ENCODE measurements around the gene DUSP23. TPM values are rescaled to one million over a fixed set of nuclear protein-coding genes. Genes with fewer than 3 reads are reported as not detected.

Gene DUSP23
- polyA plus RNA-seq, 1 donor from 2014 or later: 5.4 TPM

GRCh38 chr1:159831412-159832141, 50.8 kb downstream of the DUSP23 start:
- H3K4me3 ChIP-seq (ENCODE audit: low read length): peak overlapping the region; percentile 52
- TF ChIP-seq, protein P1, sequence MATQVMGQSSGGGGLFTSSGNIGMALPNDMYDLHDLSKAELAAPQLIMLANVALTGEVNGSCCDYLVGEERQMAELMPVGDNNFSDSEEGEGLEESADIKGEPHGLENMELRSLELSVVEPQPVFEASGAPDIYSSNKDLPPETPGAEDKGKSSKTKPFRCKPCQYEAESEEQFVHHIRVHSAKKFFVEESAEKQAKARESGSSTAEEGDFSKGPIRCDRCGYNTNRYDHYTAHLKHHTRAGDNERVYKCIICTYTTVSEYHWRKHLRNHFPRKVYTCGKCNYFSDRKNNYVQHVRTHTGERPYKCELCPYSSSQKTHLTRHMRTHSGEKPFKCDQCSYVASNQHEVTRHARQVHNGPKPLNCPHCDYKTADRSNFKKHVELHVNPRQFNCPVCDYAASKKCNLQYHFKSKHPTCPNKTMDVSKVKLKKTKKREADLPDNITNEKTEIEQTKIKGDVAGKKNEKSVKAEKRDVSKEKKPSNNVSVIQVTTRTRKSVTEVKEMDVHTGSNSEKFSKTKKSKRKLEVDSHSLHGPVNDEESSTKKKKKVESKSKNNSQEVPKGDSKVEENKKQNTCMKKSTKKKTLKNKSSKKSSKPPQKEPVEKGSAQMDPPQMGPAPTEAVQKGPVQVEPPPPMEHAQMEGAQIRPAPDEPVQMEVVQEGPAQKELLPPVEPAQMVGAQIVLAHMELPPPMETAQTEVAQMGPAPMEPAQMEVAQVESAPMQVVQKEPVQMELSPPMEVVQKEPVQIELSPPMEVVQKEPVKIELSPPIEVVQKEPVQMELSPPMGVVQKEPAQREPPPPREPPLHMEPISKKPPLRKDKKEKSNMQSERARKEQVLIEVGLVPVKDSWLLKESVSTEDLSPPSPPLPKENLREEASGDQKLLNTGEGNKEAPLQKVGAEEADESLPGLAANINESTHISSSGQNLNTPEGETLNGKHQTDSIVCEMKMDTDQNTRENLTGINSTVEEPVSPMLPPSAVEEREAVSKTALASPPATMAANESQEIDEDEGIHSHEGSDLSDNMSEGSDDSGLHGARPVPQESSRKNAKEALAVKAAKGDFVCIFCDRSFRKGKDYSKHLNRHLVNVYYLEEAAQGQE (IDR thresholded peaks at IDR 0.05; ENCODE audit: borderline replicate concordance): peak; percentile 57
- no peak for TF ChIP-seq EZH2 (IDR thresholded peaks at IDR 0.05; ENCODE audit: borderline replicate concordance, insufficient read depth, low read length, poor library complexity, severe bottlenecking)
- TF ChIP-seq MXI1 (conservative IDR thresholded peaks at IDR 0.05; ENCODE audit: poor library complexity, severe bottlenecking): no peak
- no peak for TF ChIP-seq RAD21 (conservative IDR thresholded peaks at IDR 0.05)
- TF ChIP-seq EP300 (conservative IDR thresholded peaks at IDR 0.05; ENCODE audit: poor library complexity, severe bottlenecking): peak; percentile 31
- TF ChIP-seq TAF1 (IDR thresholded peaks at IDR 0.05; ENCODE audit: low read depth): no peak
- no peak for TF ChIP-seq SMC3 (conservative IDR thresholded peaks at IDR 0.05; ENCODE audit: poor library complexity)
- TF ChIP-seq, protein P2, sequence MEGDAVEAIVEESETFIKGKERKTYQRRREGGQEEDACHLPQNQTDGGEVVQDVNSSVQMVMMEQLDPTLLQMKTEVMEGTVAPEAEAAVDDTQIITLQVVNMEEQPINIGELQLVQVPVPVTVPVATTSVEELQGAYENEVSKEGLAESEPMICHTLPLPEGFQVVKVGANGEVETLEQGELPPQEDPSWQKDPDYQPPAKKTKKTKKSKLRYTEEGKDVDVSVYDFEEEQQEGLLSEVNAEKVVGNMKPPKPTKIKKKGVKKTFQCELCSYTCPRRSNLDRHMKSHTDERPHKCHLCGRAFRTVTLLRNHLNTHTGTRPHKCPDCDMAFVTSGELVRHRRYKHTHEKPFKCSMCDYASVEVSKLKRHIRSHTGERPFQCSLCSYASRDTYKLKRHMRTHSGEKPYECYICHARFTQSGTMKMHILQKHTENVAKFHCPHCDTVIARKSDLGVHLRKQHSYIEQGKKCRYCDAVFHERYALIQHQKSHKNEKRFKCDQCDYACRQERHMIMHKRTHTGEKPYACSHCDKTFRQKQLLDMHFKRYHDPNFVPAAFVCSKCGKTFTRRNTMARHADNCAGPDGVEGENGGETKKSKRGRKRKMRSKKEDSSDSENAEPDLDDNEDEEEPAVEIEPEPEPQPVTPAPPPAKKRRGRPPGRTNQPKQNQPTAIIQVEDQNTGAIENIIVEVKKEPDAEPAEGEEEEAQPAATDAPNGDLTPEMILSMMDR (IDR thresholded peaks at IDR 0.05; ENCODE audit: poor library complexity, severe bottlenecking): no peak
- peak; percentile 85 for TF ChIP-seq POLR2AphosphoS5 (IDR thresholded peaks at IDR 0.05)
- no peaks in the 10 kb centered on the region for H3K9me2 ChIP-seq (ENCODE audit: insufficient read depth, low read length)
- no peak overlapping the region for H3K27ac ChIP-seq (ENCODE audit: low read length)
- peak overlapping the region; percentile 45 for H3K4me2 ChIP-seq (ENCODE audit: low read length)
- no peaks in the 10 kb centered on the region for H3K9me3 ChIP-seq (ENCODE audit: low read length)
- H3K9ac ChIP-seq (ENCODE audit: low read length): no peak overlapping the region
- no peaks in the 10 kb centered on the region for H3F3A ChIP-seq (ENCODE audit: insufficient read depth, low read length, poor library complexity, severe bottlenecking)
- no peaks in the 10 kb centered on the region for H3K36me3 ChIP-seq (ENCODE audit: insufficient read depth, low read length)
- H4K20me1 ChIP-seq (ENCODE audit: insufficient read depth): no peaks in the 10 kb centered on the region
- H3K27me3 ChIP-seq (ENCODE audit: insufficient read depth, low read depth, low read length): peaks cover 82% of the 10 kb centered on the region
- no peaks in the 10 kb centered on the region for H3K79me2 ChIP-seq (replicated peaks; ENCODE audit: insufficient read depth, low read length)
- no peak overlapping the region for H2AFZ ChIP-seq (ENCODE audit: low read depth, low read length)

Other genes starting within 250 kb of the DUSP23 start
- gene OR10J5, start 245.0 kb upstream of the DUSP23 start, polyA plus RNA-seq: not detected in 2 replicates
- gene APCS, start 193.1 kb upstream of the DUSP23 start, polyA plus RNA-seq: not detected in 2 replicates
- gene CRP, start 66.4 kb upstream of the DUSP23 start, polyA plus RNA-seq: 0.58 and 0.98 TPM in 2 replicates
- gene FCRL6, start 21.4 kb downstream of the DUSP23 start, polyA plus RNA-seq: not detected in 2 replicates
- not detected in 2 replicates for gene SLAMF8, start 45.9 kb downstream of the DUSP23 start, polyA plus RNA-seq
- 0.37 TPM in 1 of 2 replicates, not detected in the other for gene VSIG8, start 81.7 kb downstream of the DUSP23 start, polyA plus RNA-seq
- gene CFAP45, start 119.2 kb downstream of the DUSP23 start, polyA plus RNA-seq: 0.12 TPM in 1 of 2 replicates, not detected in the other
- gene TAGLN2, start 144.5 kb downstream of the DUSP23 start, polyA plus RNA-seq: 0.52 and 0.90 TPM in 2 replicates
- 10.7 and 11.8 TPM in 2 replicates for gene IGSF9, start 164.7 kb downstream of the DUSP23 start, polyA plus RNA-seq
- gene SLAMF9, start 173.3 kb downstream of the DUSP23 start, polyA plus RNA-seq: not detected in 2 replicates

Data from neural cell (in vitro differentiated cells).